ENCODE results near the gene RPS6KA2. TPM values are rescaled to one million over a fixed set of nuclear protein-coding genes. Genes with fewer than 3 reads are reported as not detected.

RPS6KA2 gene
- total RNA-seq, 4 donors from 2014 or later: 64.9 to 101 (median 81.6) TPM

- no peak for DNase-seq
- no peak overlapping the region for H3K4me3 ChIP-seq (replicated peaks in 1 of 3)
- no peaks in the 10 kb centered on the region for H3K36me3 ChIP-seq
- no peaks in the 10 kb centered on the region for H3K9me3 ChIP-seq
- no peaks in the 10 kb centered on the region for H3K4me1 ChIP-seq
- intact Hi-C loops (cut with DNase I): no loop called here
- WGBS, 2 donors: 89 to 90% methylated on average over 4 of the region's 4 CpGs
- H3K27me3 ChIP-seq: no peaks in the 10 kb centered on the region
- no peak for TF ChIP-seq POLR2A (IDR thresholded peaks at IDR 0.05)
- TF ChIP-seq CTCF (IDR thresholded peaks at IDR 0.05): no peak
- peak overlapping the region in 1 of 3 donors; percentile 38 for H3K27ac ChIP-seq
Observed at GRCh38 chr6:166608774-166609173, 18.3 kb downstream of the RPS6KA2 start.

DNA sequence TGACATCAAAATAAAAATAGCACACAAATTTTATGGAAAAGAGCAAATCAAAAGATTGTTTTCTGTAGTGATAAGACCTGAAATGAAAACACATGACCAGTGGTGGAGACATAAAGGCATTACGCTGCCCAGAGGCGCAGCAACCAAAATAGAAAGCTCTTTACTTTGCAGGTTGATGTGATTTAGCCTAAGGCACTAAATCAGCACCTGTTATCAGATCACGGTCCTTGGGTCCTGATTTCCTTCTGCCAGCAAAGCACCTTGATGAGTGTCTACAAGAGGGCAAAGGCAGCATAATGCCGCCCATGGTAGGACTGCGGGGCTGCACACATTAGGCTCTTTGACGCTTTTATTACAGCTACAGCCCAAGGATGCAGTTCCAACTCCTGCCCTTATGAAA is 21.3 kb downstream of the RPS6KA2 start:
- H3K36me3 ChIP-seq: no peaks in the 10 kb centered on the region
- no peaks in the 10 kb centered on the region for H3K27me3 ChIP-seq
- no peak for DNase-seq
- no peaks in the 10 kb centered on the region for H3K9me3 ChIP-seq
- WGBS, 2 donors: 89 to 97% methylated on average over 6 of the region's 6 CpGs
- intact Hi-C loops (cut with DNase I): no loop called here
- no peak overlapping the region for H3K27ac ChIP-seq
- no peaks in the 10 kb centered on the region for H3K4me1 ChIP-seq
- TF ChIP-seq CTCF (IDR thresholded peaks at IDR 0.05): no peak
- TF ChIP-seq POLR2A (IDR thresholded peaks at IDR 0.05): no peak
- H3K4me3 ChIP-seq (replicated peaks in 1 of 3): no peak overlapping the region

GRCh38 chr6:166604911-166605310 is 22.1 kb downstream of the RPS6KA2 start:
- DNase-seq: no peak
- Histone ChIP-seq H3K27me3 (no peaks in the 10 kb centered on the region), H3K27ac (no peak overlapping the region), H3K9me3 (no peaks in the 10 kb centered on the region), H3K4me3 (replicated peaks in 1 of 3) (no peak overlapping the region), H3K4me1 (peaks cover 0 to 3% of the 10 kb centered on the region in 2 donors), H3K36me3 (no peaks in the 10 kb centered on the region)
- intact Hi-C loops (cut with DNase I): no loop called here
- TF ChIP-seq POLR2A (IDR thresholded peaks at IDR 0.05) (no peak), CTCF (IDR thresholded peaks at IDR 0.05) (no peak)
- WGBS, 2 donors: 93% methylated on average over 6 of the region's 6 CpGs

DNA sequence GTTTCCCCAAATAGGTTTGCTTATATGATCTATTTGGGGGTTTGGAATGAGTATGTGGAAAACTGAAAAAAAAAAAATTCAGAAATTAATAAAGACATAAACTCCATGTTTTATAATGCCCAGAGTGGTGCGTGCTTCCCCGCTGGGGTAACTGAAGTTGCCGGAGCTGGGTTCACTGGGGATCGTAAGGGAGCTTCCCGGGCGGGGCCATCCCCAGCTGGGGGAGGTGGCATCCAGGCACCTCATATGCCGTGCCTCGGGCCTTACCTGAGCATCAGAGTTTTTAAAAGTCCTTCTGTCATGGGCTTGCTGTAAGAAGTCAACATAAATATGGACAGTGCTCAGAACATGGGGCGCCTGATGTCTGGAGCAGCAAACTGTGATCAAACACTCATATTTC is 22.7 kb downstream of the RPS6KA2 start:
- WGBS, 2 donors: 95 to 96% methylated on average over 9 of the region's 9 CpGs
- Histone ChIP-seq H3K27ac (no peak overlapping the region), H3K36me3 (no peaks in the 10 kb centered on the region), H3K4me3 (replicated peaks in 1 of 3) (no peak overlapping the region), H3K27me3 (no peaks in the 10 kb centered on the region), H3K9me3 (no peaks in the 10 kb centered on the region), H3K4me1 (peaks cover 4 to 9% of the 10 kb centered on the region in 2 donors)
- TF ChIP-seq CTCF (IDR thresholded peaks at IDR 0.05) (no peak), POLR2A (IDR thresholded peaks at IDR 0.05) (no peak)
- DNase-seq: no peak
- intact Hi-C loops (cut with DNase I): no loop called here

DNA sequence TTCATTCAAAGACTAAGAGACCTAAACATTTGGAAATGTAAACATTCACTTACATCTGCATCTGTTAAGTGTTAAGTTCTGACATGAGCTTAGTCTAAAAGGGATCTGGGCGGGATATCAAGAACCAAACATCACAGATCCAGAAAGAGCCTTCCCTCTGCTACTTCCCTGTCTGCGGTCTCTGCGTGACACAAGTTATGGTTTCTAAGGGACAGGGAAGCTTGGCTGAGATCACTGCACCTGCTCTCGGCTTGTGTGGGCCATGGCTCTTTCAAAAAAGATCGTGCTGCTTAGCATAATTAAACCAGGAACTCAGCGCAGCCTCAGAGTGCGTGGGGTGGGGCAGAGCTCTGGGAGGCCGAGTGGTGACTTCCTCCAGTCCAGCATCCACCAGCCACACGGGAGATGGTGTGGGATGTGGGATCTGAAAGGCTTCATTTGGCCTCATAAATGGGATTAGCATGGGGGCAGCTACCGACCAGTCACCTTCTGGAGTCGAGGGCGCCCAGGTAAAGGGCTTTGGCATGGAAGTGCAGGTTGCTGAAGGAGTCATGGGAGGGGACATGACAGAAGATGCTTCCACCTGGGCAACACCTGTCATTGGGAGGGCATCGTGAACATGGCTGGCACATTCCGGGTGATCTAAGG is 23.9 kb downstream of the RPS6KA2 start:
- no peak overlapping the region for H3K4me3 ChIP-seq (replicated peaks in 1 of 3)
- TF ChIP-seq CTCF (IDR thresholded peaks at IDR 0.05) (no peak), POLR2A (IDR thresholded peaks at IDR 0.05) (no peak)
- no peak for DNase-seq

More for the DNA sequence above, 23.9 kb downstream of the RPS6KA2 start:
- Histone ChIP-seq H3K27ac (no peak overlapping the region), H3K9me3 (no peaks in the 10 kb centered on the region), H3K4me1 (peaks cover 13 to 20% of the 10 kb centered on the region in 2 donors), H3K36me3 (no peaks in the 10 kb centered on the region), H3K27me3 (no peaks in the 10 kb centered on the region)
- 89 to 91% methylated on average over 11 to 14 of the region's 14 CpGs for WGBS, 2 donors
- intact Hi-C loops (cut with DNase I): no loop called here
